ENCODE measurements around the gene CD101. TPM values are rescaled to one million over a fixed set of nuclear protein-coding genes. Genes with fewer than 3 reads are reported as not detected.

Gene CD101
- total RNA-seq, 6 experiments from 2014 or later, result not detected

DNA sequence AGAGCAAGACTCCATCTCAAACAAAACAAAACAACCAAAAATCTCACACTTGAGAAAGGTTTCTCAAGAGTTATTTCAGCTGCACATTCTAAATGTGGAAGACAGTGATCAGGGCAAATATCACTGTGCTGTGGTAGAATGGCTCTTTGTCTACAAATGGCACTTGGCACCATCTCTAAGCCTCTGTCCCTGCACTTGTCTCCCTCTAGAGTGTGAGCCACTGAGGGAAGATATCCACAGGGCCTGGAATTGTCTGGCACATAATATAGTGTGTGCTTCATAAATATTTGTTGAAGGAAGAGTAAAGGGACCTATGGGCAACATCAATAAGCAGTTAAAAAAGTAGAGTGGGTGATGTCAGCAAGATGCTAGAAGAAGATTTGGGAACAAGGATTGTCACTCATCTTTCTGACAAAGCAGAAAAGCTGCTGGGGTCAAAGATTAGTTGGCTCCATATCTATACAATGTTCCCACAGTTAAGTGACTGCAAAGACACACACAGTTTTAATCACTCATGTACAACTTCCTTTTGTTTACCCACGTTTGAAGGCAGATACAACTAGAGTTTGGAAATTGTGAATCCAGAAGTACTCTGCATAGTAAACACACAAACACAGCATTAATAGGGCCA, 19.1 kb downstream of the CD101 start:
- H3K4me3 Mint-ChIP-seq, result no peak overlapping the region
- no peaks in the 10 kb centered on the region for H3K9me3 Mint-ChIP-seq
- H3K4me1 Mint-ChIP-seq (ENCODE audit: low read depth), result no peaks in the 10 kb centered on the region
- no peak overlapping the region for H3K27ac Mint-ChIP-seq
- H3K27me3 Mint-ChIP-seq (ENCODE audit: insufficient read depth), result peaks cover 9% of the 10 kb centered on the region
- TF ChIP-seq, protein P1, sequence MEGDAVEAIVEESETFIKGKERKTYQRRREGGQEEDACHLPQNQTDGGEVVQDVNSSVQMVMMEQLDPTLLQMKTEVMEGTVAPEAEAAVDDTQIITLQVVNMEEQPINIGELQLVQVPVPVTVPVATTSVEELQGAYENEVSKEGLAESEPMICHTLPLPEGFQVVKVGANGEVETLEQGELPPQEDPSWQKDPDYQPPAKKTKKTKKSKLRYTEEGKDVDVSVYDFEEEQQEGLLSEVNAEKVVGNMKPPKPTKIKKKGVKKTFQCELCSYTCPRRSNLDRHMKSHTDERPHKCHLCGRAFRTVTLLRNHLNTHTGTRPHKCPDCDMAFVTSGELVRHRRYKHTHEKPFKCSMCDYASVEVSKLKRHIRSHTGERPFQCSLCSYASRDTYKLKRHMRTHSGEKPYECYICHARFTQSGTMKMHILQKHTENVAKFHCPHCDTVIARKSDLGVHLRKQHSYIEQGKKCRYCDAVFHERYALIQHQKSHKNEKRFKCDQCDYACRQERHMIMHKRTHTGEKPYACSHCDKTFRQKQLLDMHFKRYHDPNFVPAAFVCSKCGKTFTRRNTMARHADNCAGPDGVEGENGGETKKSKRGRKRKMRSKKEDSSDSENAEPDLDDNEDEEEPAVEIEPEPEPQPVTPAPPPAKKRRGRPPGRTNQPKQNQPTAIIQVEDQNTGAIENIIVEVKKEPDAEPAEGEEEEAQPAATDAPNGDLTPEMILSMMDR (IDR thresholded peaks at IDR 0.05), result no peak
- no peaks in the 10 kb centered on the region for H3K36me3 Mint-ChIP-seq (ENCODE audit: low read depth)
- no peak for DNase-seq

DNA sequence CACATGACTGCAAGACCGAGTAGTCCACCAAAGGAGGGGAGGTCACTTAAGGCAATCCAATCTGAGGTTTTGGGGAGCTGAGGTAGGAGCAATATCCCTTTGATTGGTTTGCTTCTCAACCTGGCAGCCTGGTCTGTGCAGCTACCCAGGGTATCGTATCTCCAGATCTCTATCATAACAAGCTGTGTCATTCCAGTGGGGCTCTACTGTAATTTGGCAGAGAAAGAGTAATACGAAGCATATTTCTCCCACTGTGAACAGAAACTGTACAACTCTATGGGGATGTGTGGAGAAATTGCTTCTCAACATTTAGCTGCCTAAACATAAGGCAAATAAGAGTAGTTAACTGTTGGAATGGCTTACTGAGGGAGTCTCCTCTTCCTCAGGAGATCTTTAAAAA, 20.6 kb downstream of the CD101 start:
- Mint-ChIP-seq H3K4me3 (no peak overlapping the region), H3K4me1 (ENCODE audit: low read depth) (no peaks in the 10 kb centered on the region), H3K36me3 (ENCODE audit: low read depth) (no peaks in the 10 kb centered on the region), H3K9me3 (no peaks in the 10 kb centered on the region), H3K27me3 (ENCODE audit: insufficient read depth) (peaks cover 13% of the 10 kb centered on the region), H3K27ac (no peak overlapping the region)
- DNase-seq, result no peak
- TF ChIP-seq, protein P1 (IDR thresholded peaks at IDR 0.05), result no peak

DNA sequence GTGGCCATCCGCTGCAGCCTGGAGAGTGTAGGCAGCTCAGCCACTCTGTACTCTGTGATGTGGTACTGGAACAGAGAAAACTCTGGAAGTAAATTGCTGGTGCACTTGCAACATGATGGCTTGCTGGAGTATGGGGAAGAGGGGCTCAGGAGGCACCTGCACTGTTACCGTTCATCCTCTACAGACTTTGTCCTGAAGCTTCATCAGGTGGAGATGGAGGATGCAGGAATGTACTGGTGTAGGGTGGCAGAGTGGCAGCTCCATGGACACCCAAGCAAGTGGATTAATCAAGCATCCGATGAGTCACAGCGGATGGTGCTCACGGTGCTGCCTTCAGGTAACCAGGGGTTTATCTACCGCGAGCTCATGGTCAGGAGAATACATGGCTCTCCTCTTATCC, 24.0 kb downstream of the CD101 start:
- Mint-ChIP-seq H3K27ac (no peak overlapping the region), H3K36me3 (ENCODE audit: low read depth) (no peaks in the 10 kb centered on the region), H3K9me3 (no peaks in the 10 kb centered on the region), H3K4me1 (ENCODE audit: low read depth) (no peaks in the 10 kb centered on the region), H3K27me3 (ENCODE audit: insufficient read depth) (peaks cover 5% of the 10 kb centered on the region; the same call in 1 of the 2 replicates), H3K4me3 (no peak overlapping the region)
- TF ChIP-seq, protein P1 (IDR thresholded peaks at IDR 0.05), result no peak
- DNase-seq, result no peak

DNA sequence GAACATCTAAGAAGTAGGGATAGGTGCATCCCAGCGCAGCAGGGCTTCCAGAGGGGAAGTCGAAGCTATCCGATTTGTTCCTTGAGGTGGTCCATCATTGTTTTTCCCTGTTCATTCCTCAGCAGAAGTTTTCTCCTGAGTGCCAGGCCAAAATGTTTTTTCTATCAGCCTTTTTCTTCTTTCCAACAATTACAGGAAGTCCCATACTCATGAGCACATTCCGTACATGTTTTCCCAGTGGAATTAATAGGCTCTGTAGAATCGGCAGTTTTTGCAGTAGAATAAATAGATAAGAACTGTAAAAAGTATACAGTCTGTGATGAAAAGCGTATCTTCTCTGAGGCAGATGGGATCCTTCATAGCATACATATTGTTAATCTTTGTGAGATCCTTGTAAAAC, 24.8 kb downstream of the CD101 start:
- no peak for DNase-seq
- Mint-ChIP-seq H3K36me3 (ENCODE audit: low read depth) (no peaks in the 10 kb centered on the region), H3K4me3 (no peak overlapping the region), H3K27ac (no peak overlapping the region), H3K9me3 (no peaks in the 10 kb centered on the region), H3K27me3 (ENCODE audit: insufficient read depth) (peaks cover 6% of the 10 kb centered on the region; the same call in 1 of the 2 replicates), H3K4me1 (ENCODE audit: low read depth) (no peaks in the 10 kb centered on the region)
- TF ChIP-seq, protein P1 (IDR thresholded peaks at IDR 0.05), result no peak

DNA sequence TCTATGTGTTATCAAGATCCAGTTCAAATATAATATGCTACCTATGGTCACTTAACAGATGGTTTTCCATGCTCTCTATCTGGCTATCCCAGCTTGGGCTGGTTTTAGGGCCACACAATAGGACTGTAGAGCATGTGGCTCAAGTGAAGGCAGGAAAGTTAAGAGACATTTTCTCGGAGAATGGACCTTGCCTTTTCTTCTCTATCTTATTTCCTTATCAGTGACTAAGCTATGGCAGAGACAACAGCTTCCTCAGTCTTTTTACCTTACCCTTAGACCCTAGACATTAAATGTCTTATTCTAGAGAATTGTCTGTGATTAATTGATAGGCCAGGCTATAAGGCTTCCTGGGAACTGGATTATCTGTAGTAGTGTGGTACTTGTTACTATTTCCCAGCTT, 28.1 kb downstream of the CD101 start:
- Mint-ChIP-seq H3K27me3 (ENCODE audit: insufficient read depth) (peaks cover 15% of the 10 kb centered on the region), H3K9me3 (no peaks in the 10 kb centered on the region), H3K36me3 (ENCODE audit: low read depth) (no peaks in the 10 kb centered on the region), H3K27ac (no peak overlapping the region), H3K4me3 (no peak overlapping the region), H3K4me1 (ENCODE audit: low read depth) (no peaks in the 10 kb centered on the region)
- no peak for DNase-seq
- TF ChIP-seq, protein P1 (IDR thresholded peaks at IDR 0.05), result no peak

Data from HFFc6 (cell line).